ENCODE results near the gene YY1.

- no peak for TF ChIP-seq RCOR1 (IDR thresholded peaks at IDR 0.05; ENCODE audit: borderline replicate concordance in 1 of 2, low read depth in 2 of 2, low read length in 2 of 2)
- TF ChIP-seq JUNB (CRISPR knock-in tag; conservative IDR thresholded peaks at IDR 0.05) = no peak
- no peak for TF ChIP-seq CTCF (IDR thresholded peaks at IDR 0.05 in 2 of 3, conservative IDR thresholded peaks at IDR 0.05 in 1 of 3; ENCODE audit: insufficient read depth in 2 of 3, low read depth in 1 of 3, low read length in 3 of 3)
- TF ChIP-seq, protein P1, sequence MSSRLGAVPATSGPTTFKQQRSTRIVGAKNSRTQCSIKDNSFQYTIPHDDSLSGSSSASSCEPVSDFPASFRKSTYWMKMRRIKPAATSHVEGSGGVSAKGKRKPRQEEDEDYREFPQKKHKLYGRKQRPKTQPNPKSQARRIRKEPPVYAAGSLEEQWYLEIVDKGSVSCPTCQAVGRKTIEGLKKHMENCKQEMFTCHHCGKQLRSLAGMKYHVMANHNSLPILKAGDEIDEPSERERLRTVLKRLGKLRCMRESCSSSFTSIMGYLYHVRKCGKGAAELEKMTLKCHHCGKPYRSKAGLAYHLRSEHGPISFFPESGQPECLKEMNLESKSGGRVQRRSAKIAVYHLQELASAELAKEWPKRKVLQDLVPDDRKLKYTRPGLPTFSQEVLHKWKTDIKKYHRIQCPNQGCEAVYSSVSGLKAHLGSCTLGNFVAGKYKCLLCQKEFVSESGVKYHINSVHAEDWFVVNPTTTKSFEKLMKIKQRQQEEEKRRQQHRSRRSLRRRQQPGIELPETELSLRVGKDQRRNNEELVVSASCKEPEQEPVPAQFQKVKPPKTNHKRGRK (tag; IDR thresholded peaks at IDR 0.05) = no peak
- TF ChIP-seq ZNF124 (CRISPR knock-in tag; IDR thresholded peaks at IDR 0.05) = no peak
- TF ChIP-seq MAX (CRISPR knock-in tag; IDR thresholded peaks at IDR 0.05) = no peak; the same call in 1 of the 2 replicates
- no peak for TF ChIP-seq MAFG (tag; conservative IDR thresholded peaks at IDR 0.05)
- TF ChIP-seq, protein P2, sequence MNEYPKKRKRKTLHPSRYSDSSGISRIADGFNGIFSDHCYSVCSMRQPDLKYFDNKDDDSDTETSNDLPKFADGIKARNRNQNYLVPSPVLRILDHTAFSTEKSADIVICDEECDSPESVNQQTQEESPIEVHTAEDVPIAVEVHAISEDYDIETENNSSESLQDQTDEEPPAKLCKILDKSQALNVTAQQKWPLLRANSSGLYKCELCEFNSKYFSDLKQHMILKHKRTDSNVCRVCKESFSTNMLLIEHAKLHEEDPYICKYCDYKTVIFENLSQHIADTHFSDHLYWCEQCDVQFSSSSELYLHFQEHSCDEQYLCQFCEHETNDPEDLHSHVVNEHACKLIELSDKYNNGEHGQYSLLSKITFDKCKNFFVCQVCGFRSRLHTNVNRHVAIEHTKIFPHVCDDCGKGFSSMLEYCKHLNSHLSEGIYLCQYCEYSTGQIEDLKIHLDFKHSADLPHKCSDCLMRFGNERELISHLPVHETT (CRISPR knock-in tag; conservative IDR thresholded peaks at IDR 0.05 in 1 of 2, IDR thresholded peaks at IDR 0.05 in 1 of 2) = no peak
- TF ChIP-seq ZNF232 (CRISPR knock-in tag; IDR thresholded peaks at IDR 0.05) = no peak
- no peak for TF ChIP-seq HMG20B (CRISPR knock-in tag; IDR thresholded peaks at IDR 0.05)
- no peak for TF ChIP-seq NCOR1 (IDR thresholded peaks at IDR 0.05)
- no peak for TF ChIP-seq REST (IDR thresholded peaks at IDR 0.05; ENCODE audit: borderline replicate concordance)
- TF ChIP-seq REST (CRISPR knock-in tag; IDR thresholded peaks at IDR 0.05; ENCODE audit: low read depth) = no peak
- no peak for TF ChIP-seq PREB (CRISPR knock-in tag; IDR thresholded peaks at IDR 0.05)
- TF ChIP-seq, protein P3, sequence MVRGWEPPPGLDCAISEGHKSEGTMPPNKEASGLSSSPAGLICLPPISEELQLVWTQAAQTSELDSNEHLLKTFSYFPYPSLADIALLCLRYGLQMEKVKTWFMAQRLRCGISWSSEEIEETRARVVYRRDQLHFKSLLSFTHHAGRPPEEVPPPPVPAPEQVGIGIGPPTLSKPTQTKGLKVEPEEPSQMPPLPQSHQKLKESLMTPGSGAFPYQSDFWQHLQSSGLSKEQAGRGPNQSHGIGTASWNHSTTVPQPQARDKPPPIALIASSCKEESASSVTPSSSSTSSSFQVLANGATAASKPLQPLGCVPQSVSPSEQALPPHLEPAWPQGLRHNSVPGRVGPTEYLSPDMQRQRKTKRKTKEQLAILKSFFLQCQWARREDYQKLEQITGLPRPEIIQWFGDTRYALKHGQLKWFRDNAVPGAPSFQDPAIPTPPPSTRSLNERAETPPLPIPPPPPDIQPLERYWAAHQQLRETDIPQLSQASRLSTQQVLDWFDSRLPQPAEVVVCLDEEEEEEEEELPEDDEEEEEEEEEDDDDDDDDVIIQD (CRISPR knock-in tag; IDR thresholded peaks at IDR 0.05) = no peak
These were observed 381 bp downstream of the YY1 start for GRCh38 chr14:100239211-100239839.
